SH-SY5Y (cell line): Measurements from ENCODE around the gene ELK4.

Experiments used
- GATA2 ChIP-seq: IDR thresholded peaks from 2 replicates; pipeline ENCODE4 v1.6.1; 2011; ENCODE audit warnings: mild to moderate bottlenecking, low read depth, low read length
- GATA3 ChIP-seq: IDR thresholded peaks from 2 replicates; pipeline ENCODE4 v1.6.1; 2011; ENCODE audit warnings: low read depth, mild to moderate bottlenecking, low read length, moderate library complexity

GRCh38 chr1:205576805-205577761, 54.7 kb downstream of the ELK4 start:
- no peak for TF ChIP-seq GATA2
- TF ChIP-seq GATA3: no peak
